ENCODE results near the gene FBXO24.
"Not testable (repeated sequence)": the region's sequence is repeated elsewhere in the genome, so short reads cannot be mapped to it uniquely, and the experiment has no call there.

FBXO24 gene

GRCh38 chr7:100561491-100562194, 24.5 kb upstream of the FBXO24 start:
- DNase-seq: no peak

- no peak for DNase-seq
These were observed 23.7 kb upstream of the FBXO24 start for GRCh38 chr7:100562195-100563099.

GRCh38 chr7:100563100-100563564, 23.0 kb upstream of the FBXO24 start:
- no peak for DNase-seq

- peak; percentile 71 for DNase-seq
These were observed 22.2 kb upstream of the FBXO24 start for GRCh38 chr7:100563809-100564400.

GRCh38 chr7:100564405-100564804, 21.7 kb upstream of the FBXO24 start:
- DNase-seq: not testable (repeated sequence)

GRCh38 chr7:100565133-100565571, 21.0 kb upstream of the FBXO24 start:
- DNase-seq: no peak

- no peak for DNase-seq
These were observed 20.1 kb upstream of the FBXO24 start for GRCh38 chr7:100566018-100566531.

- DNase-seq: no peak
These were observed 18.9 kb upstream of the FBXO24 start for GRCh38 chr7:100567031-100567730.

- no peak for DNase-seq
These were observed 18.4 kb upstream of the FBXO24 start for GRCh38 chr7:100567751-100568175.

- DNase-seq: no peak
These were observed 17.8 kb upstream of the FBXO24 start for GRCh38 chr7:100568176-100568895.

GRCh38 chr7:100568896-100569844, 17.0 kb upstream of the FBXO24 start:
- DNase-seq: peak; percentile 41

GRCh38 chr7:100570954-100571828, 14.9 kb upstream of the FBXO24 start:
- DNase-seq: no peak

- no peak for DNase-seq
These were observed 14.4 kb upstream of the FBXO24 start for GRCh38 chr7:100571829-100572116.

- no peak for DNase-seq
These were observed 13.7 kb upstream of the FBXO24 start for GRCh38 chr7:100572281-100572948.

- no peak for DNase-seq
These were observed 13.0 kb upstream of the FBXO24 start for GRCh38 chr7:100572949-100573675.

- no peak for DNase-seq
These were observed 12.3 kb upstream of the FBXO24 start, which contains the start of gene SAP25 for GRCh38 chr7:100573691-100574361. TSS of gene SAP25 (minus strand) at chr7:100573900. CDS start at chr7:100573742, 158 bp downstream.

- DNase-seq: no peak
These were observed 11.5 kb upstream of the FBXO24 start for GRCh38 chr7:100574362-100575205.
